Mononuclear cell (primary cell): Measurements from ENCODE around the gene NECTIN1. TPM values are rescaled to one million over a fixed set of nuclear protein-coding genes. Genes with fewer than 3 reads are reported as not detected.

ENCODE experiments used
- H3K27me3 ChIP-seq: 2 replicates; pipeline ENCODE4 v1.6.0; 2011; ENCODE audit warnings: low read length, control low read depth; ENCODE audit not compliant: insufficient read depth
- H3K4me1 ChIP-seq: 2 replicates; pipeline ENCODE4 v1.5.1; 2011; ENCODE audit warnings: mild to moderate bottlenecking, low read length, control low read depth; ENCODE audit not compliant: insufficient read depth
- H3K4me3 ChIP-seq: 2 replicates; pipeline ENCODE4 v1.5.1; 2011; ENCODE audit warnings: mild to moderate bottlenecking, low read length, moderate library complexity
- H3K9me3 ChIP-seq: 2 replicates; pipeline ENCODE4 v1.5.1; 2011; ENCODE audit warnings: low read depth, mild to moderate bottlenecking, control low read depth, low read length
- total RNA-seq: library from RNA; depleted of rRNA; stranded (reverse); fragments of >200 nt; gene quantifications from one replicate; pipeline ENCODE4 v1.2.3, GENCODE V29; 2012

NECTIN1 gene
- total RNA-seq, 1 donor = 2.0 TPM

DNA sequence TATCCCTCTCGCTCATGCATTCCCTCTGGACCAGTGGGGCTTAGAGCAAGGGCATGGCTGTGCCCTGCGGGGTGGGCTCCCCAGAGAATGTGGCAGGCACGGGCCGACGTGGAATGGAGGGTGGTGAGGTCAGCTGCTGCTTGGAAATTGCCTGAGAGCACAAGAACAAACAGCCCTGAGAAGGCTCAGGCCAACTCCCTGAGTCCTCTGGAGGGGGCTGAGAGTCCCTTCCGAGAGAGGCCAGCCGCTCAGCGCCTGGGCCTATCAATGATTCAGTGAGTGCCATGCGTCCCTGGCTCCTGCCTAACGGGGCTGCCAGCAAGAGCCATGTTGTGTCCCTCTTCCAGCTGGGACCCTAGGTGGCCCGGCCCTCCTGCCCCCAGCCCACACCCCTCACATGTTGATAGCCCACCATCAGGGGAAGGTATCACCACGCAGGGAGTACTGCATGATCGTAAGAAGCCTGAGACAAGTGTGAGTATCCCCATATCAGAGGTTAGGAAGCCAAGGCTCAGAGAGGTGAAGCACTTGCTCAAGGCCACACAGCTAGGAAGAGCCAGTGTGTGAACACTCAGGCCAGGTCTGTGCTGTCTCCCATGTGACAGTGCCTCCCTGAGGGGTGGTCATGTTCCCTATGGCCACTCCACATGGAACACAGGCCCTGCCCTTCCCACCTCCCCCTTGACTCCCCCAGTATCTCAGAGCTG lies 55.8 kb downstream of the NECTIN1 start:
- no peaks in the 10 kb centered on the region for H3K9me3 ChIP-seq
- peaks cover 23% of the 10 kb centered on the region for H3K4me1 ChIP-seq
- H3K4me3 ChIP-seq = no peak overlapping the region
- no peaks in the 10 kb centered on the region for H3K27me3 ChIP-seq

DNA sequence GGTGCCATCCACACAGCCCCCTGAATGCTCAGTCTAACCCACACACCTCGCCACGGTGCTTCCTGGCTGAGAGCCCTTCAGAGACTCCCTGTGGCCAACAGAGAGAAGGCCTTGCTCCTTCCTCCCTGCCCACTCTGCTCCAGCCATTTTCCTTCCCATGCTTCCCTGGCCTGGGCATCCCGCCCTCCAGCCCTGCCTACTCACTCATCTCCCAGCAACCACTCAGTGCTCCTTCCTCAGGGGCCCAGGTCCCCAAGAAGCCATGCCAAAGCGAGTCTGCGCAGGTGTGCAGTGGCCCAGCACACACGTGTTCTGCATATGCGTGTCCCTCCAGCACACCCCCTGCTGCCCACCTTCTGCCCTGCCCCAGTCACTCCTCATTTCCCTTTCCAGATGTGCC lies 56.4 kb downstream of the NECTIN1 start:
- H3K4me1 ChIP-seq = peaks cover 23% of the 10 kb centered on the region
- H3K4me3 ChIP-seq = no peak overlapping the region
- no peaks in the 10 kb centered on the region for H3K27me3 ChIP-seq
- H3K9me3 ChIP-seq = no peaks in the 10 kb centered on the region

DNA sequence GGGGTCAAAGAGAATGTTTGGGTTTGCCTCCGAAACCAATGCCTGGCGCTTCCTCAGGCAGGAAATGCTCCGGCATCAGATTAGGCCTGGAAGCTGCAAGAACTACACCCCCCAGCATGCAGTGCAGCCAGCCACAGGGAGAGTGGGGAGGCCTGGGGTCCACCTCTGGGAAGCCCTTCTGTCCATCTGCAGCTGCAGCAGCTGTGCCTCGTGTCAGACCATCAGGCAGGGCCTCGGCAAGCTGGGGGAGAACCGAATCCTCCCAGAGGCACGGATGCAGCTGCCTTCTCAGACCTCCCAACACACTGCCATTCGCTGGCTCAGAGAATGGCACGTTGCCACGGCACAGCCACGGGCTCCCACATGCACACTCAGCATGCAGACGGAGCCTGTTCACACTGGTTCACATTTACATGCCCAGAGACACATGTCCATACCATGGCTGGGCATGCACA lies 57.4 kb downstream of the NECTIN1 start:
- no peaks in the 10 kb centered on the region for H3K9me3 ChIP-seq

DNA sequence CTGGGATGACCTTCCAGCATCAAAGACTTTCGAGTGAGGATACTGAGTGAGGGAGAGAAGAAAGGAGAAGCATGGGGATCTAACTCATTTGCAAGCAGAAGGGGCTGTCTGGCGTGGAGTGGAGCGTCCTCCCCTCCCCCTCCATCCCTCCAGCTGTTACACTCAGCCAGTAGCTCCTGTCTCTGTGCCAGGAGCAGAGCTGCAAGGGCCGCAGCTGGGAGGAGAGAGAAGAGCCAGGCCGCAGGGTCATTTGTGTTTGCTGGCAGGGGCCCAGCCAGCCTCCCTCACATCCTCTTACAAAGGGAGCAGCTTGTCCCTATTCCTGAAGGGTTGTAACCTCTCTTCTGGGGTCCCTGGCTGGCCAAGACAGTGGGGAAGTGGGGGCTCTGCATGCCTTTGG lies 57.9 kb downstream of the NECTIN1 start:
- peaks cover 23% of the 10 kb centered on the region for H3K4me1 ChIP-seq
- no peaks in the 10 kb centered on the region for H3K27me3 ChIP-seq
- H3K9me3 ChIP-seq = no peaks in the 10 kb centered on the region
- H3K4me3 ChIP-seq = no peak overlapping the region

More for the DNA sequence above, 57.4 kb downstream of the NECTIN1 start:
- no peaks in the 10 kb centered on the region for H3K27me3 ChIP-seq
- H3K4me3 ChIP-seq = no peak overlapping the region
- H3K4me1 ChIP-seq = peaks cover 23% of the 10 kb centered on the region

DNA sequence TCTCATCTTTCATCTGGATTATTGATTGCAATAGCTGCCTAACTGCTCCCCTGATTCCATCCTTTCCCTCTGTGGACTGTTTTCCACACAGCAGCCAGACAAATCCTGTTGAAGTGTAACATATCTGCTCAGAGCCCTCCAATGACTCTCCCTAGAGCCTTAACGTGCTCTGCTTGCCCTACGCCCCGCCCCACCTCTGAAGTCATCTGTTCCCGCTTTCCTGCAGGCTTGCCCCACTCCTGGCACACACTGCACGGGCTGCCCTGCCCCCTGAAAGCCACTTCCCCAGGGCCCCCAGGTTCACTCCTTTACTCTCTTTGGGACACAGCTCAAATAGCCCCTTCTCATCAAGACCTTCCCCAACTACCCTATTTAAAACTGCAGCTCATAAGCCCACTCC lies 59.5 kb downstream of the NECTIN1 start:
- Histone ChIP-seq H3K4me1 (peaks cover 19% of the 10 kb centered on the region), H3K9me3 (no peaks in the 10 kb centered on the region), H3K27me3 (no peaks in the 10 kb centered on the region), H3K4me3 (no peak overlapping the region)

DNA sequence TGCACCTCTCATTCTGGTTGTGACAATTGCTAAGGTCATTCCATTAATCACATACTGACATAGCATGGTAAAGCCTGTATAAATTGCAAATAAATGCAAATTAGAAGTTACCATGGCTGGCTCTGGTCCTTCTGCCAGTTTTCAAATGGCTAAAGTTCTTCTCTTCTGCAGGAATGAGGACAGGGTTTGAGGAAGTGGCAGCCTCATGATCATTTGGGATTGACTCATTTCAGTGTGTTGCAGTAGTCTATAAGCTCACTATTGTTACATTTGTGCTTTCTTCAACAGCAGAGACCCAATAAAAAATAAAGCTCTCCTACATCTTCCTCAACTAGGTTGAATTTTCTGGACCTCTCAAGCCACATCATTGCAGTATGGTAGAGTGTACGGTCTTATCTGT lies 60.3 kb downstream of the NECTIN1 start:
- Histone ChIP-seq H3K9me3 (no peaks in the 10 kb centered on the region), H3K27me3 (no peaks in the 10 kb centered on the region), H3K4me3 (no peak overlapping the region), H3K4me1 (peaks cover 11% of the 10 kb centered on the region)

DNA sequence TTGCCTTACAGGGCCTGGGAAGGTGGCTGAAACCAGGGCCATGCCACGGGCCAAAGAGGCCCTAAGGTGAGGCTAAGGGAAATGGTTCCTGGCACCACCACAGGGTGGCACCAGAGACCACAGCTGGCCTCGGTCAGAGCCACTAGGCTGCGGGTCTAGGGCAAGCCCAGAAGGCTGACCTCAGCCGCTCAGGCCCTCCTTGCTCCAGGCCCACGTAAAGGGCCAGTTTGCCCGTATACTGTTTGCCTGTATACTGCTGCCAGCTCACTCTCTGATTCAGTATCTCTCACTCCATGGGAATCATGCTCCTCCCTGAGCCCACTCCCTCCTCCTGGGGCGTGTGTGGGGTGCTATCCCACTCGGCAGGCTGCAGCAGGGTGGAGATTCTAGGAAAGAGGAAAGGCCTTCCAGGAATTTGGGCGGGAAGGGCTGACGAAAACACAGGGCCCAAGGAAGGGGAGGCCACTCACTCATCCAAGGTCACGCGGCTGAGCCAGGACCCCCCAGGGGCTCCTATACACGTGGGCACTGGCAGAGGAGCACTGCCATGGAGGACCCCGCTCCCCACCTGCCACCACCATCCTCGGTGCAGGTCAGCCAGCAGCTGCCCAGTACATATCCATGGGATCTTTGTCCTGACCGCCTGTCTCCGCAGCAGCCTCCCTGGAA lies 62.4 kb downstream of the NECTIN1 start:
- H3K4me3 ChIP-seq = no peak overlapping the region
- H3K4me1 ChIP-seq = no peaks in the 10 kb centered on the region
- H3K9me3 ChIP-seq = no peaks in the 10 kb centered on the region
- H3K27me3 ChIP-seq = no peaks in the 10 kb centered on the region

DNA sequence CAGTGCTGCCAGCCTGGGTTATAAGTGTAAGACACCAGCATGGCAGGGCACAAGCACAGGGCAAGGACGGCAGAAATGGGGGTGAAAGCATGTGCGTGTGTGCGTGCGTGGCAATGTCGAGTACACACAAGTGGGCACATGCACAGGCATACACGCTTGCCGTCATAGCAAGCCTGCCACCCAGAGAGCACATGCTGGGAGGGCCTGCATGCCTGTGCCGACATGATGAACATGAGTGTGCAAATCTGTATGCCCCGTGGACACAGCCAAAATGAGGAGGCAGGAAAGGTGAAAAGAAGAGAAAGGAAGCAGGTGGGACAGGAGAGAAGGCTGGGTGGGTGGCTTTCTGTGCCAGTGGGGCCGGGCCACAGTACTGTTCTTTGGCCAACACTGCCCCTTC lies 62.9 kb downstream of the NECTIN1 start:
- no peak overlapping the region for H3K4me3 ChIP-seq
- no peaks in the 10 kb centered on the region for H3K27me3 ChIP-seq
- no peaks in the 10 kb centered on the region for H3K9me3 ChIP-seq
- no peaks in the 10 kb centered on the region for H3K4me1 ChIP-seq

DNA sequence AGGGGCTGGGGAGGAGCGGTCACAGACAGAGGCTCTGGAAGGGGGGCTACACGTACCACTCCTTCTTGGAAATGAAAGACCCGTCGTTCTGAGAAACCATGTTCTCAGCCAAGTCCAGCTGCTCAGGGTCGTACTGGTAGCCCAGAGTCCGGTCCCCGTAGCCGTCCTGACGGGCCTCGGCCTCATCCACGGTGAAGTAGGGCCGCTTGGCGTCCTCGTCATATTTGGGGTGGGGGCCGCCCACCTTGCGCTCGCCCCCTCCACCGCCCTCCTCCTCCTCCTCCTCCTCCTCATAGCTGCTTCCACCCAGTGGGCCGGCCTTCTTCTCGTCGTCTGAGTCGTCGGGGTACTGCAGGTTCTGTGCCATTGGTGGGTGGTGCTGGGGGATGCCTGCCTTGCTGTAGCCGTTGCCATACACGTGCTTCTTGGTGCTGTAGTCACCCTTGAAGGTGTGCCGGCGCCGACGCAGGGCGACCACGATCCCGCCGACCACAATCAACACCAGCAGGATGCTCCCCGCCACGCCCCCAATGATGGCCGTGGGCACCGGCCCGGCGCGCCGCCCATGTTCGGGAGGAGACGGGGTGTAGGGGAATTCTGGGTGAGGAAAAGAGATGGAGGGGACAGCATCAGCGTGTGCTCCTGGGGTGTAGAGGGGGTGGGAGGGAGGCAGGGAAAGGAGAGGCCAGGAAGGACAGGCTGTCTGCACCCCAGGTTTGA lies 64.1 kb downstream of the NECTIN1 start:
- Histone ChIP-seq H3K4me1 (no peaks in the 10 kb centered on the region), H3K9me3 (no peaks in the 10 kb centered on the region), H3K27me3 (no peaks in the 10 kb centered on the region), H3K4me3 (no peak overlapping the region)

DNA sequence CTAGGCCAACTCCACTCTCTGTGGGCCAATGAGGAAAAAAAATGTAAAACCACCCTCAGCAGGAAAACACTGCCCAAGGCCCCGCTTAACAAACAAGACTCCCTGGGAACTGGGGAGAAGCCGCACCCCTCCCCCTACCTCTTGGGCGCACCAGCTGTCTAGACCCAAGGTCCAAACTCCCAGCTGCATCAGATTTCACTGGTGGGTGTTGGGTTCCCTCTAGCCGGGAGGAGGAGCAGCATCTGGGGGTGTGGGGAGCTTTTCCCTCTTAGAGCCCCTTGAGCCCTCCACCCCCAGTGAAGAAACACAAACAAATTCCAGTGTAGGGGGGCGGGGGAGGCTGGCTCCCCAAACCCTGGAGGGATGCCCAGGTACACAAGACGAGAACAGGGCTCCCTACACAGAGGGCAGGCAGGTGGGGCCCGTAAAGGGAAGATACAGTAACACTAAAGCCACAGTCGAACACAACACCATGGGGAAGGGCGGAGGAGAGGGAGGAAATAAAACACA lies 64.9 kb downstream of the NECTIN1 start:
- Histone ChIP-seq H3K4me1 (no peaks in the 10 kb centered on the region), H3K9me3 (no peaks in the 10 kb centered on the region), H3K4me3 (no peak overlapping the region), H3K27me3 (no peaks in the 10 kb centered on the region)

DNA sequence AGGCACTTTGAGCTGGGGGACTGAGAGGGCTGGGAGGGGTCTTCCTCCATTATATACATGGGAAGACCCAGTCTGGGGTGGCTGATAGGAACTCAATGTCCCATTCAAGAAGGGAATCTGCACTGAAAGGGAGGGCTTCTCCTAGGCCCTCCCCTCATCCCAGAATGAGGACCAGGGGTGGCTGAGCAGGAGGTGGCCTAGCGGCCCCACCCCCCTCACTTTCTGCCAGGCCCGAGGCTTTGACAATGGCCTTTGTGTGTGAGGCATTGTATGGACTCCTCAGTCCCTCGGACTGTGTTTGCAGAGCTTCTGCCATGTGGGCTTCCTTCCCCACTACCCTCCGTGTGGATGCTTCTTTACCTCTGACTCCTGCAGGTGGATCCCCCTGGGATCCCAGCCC lies 65.7 kb downstream of the NECTIN1 start:
- Histone ChIP-seq H3K27me3 (no peaks in the 10 kb centered on the region), H3K9me3 (no peaks in the 10 kb centered on the region), H3K4me1 (no peaks in the 10 kb centered on the region), H3K4me3 (no peak overlapping the region)

DNA sequence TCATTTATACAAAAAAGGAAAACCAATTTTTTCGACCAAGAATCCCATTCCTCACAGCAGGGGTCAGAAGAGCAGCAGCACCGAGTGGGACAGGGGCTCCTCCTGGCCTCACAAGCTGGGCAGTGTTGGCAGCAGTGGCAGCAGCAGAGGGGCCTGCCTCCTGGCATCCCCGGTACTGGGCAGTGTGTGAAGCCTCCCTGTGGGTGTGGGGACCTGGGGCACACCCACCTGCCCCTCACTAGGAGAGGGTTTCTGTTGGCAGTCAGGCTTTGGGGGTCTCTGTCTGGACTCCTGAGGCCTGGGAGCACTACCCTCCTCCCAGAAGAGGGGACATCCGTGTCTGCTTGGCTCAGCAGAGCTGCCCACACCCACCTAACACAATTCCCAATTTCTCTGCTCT lies 67.8 kb downstream of the NECTIN1 start:
- no peak overlapping the region for H3K4me3 ChIP-seq
- H3K27me3 ChIP-seq = no peaks in the 10 kb centered on the region
- no peaks in the 10 kb centered on the region for H3K4me1 ChIP-seq
- no peaks in the 10 kb centered on the region for H3K9me3 ChIP-seq

DNA sequence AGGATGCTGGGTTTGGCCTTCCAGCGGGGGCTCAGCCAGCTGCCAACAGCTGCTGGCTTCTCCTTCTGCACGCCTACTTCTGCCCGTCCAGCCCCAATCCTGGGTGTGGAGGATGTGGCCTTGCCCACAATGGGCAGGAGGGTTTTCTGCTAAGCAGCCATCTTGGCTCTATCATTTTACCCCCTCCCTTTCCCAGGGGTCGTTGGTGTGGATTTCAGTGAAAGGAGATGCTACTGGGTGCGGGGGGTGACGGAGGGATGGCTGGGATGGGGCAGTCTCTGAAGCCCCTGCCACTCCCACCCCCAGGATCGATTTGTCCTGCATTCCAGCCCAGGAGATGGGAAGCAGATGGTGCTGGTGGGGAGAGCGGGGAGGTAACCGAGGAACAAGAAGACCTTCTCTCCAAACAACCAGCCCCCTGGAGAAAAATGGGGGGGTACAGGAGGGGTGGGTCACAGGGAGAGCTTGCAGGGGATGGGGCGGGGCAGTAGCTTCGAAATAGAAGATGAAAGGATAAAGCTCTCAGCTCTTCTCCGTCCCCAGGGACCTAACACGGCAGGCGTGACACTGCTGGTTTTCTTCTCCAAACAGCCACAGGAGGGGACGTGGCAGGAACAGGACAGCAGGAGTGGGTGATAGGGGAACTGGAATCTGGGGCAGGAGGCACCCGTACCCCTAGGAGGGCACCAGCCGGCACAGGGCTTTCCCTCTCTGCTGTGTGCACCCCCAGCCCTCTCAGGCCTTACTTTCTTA lies 68.9 kb downstream of the NECTIN1 start:
- H3K9me3 ChIP-seq = no peaks in the 10 kb centered on the region
- H3K27me3 ChIP-seq = no peaks in the 10 kb centered on the region
- H3K4me3 ChIP-seq = no peak overlapping the region
- no peaks in the 10 kb centered on the region for H3K4me1 ChIP-seq

DNA sequence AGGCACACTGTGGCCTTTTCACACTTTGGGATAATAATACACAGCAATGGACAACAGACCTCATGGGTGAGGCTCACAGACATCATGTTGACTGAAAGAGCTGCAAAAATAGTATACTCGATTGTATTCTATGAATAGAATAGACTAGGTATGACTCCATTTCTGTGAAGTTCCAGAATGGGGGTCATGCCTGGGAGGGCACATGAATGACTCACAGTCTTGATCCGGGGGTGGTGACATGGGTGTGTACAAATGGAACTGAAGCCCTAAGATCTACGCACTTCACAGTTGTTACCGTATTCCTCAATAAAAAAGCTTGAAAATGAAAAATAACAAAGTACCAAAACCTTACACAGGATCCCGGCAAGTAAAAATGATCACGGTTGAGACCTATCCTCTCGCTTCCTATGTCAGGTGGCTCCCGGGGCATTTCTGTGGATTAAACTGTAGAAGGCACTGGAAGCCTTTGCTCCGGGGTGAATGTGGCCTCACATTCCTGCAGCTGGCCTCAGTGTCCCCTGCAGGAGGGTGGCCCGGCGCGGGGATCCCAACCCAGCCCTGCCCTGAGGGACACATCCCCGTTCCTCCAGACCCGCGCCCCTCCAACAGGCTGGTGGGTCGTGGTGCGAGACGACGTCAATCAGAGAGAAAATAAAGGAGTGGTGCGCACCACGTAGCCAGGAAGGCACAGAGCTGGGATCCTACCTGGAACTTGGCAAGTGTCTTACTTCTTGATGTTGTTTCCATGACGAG lies 75.9 kb downstream of the NECTIN1 start:
- Histone ChIP-seq H3K4me1 (no peaks in the 10 kb centered on the region), H3K27me3 (no peaks in the 10 kb centered on the region), H3K9me3 (no peaks in the 10 kb centered on the region), H3K4me3 (no peak overlapping the region)
